Mononuclear cell (primary cell): Measurements from ENCODE around the gene COLEC11. TPM values are rescaled to one million over a fixed set of nuclear protein-coding genes. Genes with fewer than 3 reads are reported as not detected.

Experiments used
- H3K27me3 ChIP-seq: 2 replicates; pipeline ENCODE4 v1.6.0; 2011; ENCODE audit warnings: low read length, control low read depth; ENCODE audit not compliant: insufficient read depth
- H3K4me1 ChIP-seq: 2 replicates; pipeline ENCODE4 v1.5.1; 2011; ENCODE audit warnings: mild to moderate bottlenecking, low read length, control low read depth; ENCODE audit not compliant: insufficient read depth
- H3K4me3 ChIP-seq: 2 replicates; pipeline ENCODE4 v1.5.1; 2011; ENCODE audit warnings: mild to moderate bottlenecking, low read length, moderate library complexity
- H3K9me3 ChIP-seq: 2 replicates; pipeline ENCODE4 v1.5.1; 2011; ENCODE audit warnings: low read depth, mild to moderate bottlenecking, control low read depth, low read length
- total RNA-seq: library from RNA; depleted of rRNA; stranded (reverse); fragments of >200 nt; gene quantifications from one replicate; pipeline ENCODE4 v1.2.3, GENCODE V29; 2012

COLEC11 gene
- total RNA-seq, 1 donor = not detected

DNA sequence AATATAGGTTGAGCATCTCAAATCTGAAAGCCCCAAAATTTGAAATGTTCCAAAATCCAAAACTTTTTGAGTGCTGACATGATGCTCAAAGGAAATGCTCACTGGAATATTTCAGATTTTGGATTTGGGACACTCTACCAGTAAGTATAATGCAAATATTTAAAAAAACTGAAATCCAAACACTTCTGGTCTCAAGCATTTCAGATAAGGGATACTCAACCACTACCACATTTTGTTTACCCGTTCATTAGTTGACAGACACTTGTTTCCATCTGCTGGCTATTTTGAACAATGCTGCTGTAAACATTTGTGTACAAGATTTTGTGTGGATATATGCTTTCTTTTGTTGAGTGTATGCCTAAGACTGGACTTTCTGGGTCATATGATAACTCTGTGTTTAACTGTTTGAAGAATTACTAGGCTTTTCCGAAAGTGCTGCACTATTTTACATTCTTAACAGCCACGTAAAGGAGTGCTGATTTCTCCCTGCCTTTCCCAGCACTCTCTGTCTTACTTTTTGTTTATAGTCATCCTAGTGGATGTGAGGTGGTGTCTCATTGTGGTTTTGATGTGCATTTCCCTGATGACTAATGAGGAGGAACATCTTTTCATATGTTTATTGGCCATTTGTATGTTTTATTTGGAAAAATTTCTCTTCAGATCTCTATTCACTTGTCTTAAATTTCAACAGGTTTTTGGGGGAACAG, 89.0 kb downstream of the COLEC11 start:
- Histone ChIP-seq H3K27me3 (no peaks in the 10 kb centered on the region), H3K9me3 (no peaks in the 10 kb centered on the region), H3K4me3 (no peak overlapping the region), H3K4me1 (no peaks in the 10 kb centered on the region)

DNA sequence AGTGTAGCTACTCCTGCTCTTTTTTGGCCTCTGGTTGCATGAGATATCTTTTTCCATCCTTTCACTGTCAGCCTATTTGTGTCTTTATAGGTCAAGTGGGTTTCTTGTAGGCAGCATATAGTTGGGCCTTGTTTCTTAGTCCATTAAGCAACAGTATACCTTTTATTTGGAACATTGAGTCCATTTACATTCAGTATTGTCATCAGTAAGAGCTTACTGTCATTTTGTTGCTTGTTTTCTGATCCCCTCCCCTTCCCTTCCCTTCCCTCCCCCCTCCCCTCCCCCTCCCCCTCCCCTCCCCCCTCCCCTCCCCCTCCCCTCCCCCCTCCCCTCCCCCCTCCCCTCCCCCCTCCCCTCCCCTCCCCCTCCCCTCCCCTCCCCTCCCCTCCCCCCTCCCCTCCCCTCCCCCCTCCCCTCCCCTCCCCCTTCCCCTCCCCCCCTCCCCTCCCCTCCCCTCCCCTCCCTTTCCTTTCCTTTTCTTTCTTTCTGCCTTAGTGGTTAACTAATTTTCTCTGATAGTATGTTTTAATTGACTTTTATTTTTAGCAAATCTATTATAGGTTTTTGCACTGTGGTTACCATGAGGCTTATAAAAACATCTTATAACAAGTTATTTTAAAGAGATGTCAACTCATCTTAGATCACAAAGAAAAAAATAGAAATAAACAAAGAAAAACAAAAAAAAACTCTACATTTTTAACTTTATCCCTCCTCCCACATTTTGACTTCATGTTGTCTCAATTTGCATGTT, 95.3 kb downstream of the COLEC11 start:
- no peaks in the 10 kb centered on the region for H3K27me3 ChIP-seq
- peaks cover 4% of the 10 kb centered on the region for H3K9me3 ChIP-seq
- no peak overlapping the region for H3K4me3 ChIP-seq
- H3K4me1 ChIP-seq = no peaks in the 10 kb centered on the region

DNA sequence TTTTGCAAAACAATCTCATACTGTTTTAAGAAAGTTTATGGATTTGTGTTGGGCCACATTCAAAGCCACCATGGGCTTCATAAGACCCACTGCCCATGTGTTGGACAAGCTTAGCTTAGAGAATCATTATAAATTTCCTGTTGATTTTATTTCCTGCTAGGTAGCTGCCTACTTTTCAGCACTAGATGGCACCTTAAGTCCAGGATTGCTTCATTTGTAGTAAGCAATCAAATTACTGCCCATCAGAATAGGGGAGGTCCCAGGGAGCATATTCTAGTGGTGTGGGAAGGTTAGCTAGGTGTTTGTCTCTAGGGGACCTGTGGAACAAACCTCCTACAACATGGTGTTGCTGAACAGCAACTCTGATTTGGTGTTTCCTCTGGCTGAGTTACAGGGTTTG, 97.5 kb downstream of the COLEC11 start:
- Histone ChIP-seq H3K27me3 (no peaks in the 10 kb centered on the region), H3K9me3 (peaks cover 4% of the 10 kb centered on the region), H3K4me3 (no peak overlapping the region), H3K4me1 (no peaks in the 10 kb centered on the region)

Other genes with a start within 250 kb of the COLEC11 start
- gene EIPR1, start 217.3 kb upstream of the COLEC11 start, total RNA-seq = 10.0 TPM
- 18.3 TPM for gene TRAPPC12, start 215.4 kb upstream of the COLEC11 start, total RNA-seq
- 25.6 TPM for gene ADI1, start 75.6 kb upstream of the COLEC11 start, total RNA-seq
- 26.2 TPM for gene RNASEH1, start 36.8 kb upstream of the COLEC11 start, total RNA-seq
- 1,928 TPM for gene RPS7, start 19.9 kb upstream of the COLEC11 start, total RNA-seq
- not detected for gene ALLC, start 63.1 kb downstream of the COLEC11 start, total RNA-seq
- not detected for gene DCDC2C, start 108.5 kb downstream of the COLEC11 start, total RNA-seq